Subcutaneous adipose tissue (tissue), 4 donors: ENCODE measurements around the gene TLE1. TPM values are rescaled to one million over a fixed set of nuclear protein-coding genes. Genes with fewer than 3 reads are reported as not detected.

ENCODE experiments used
- total RNA-seq, 4 donors: library from RNA; depleted of rRNA; stranded (reverse); fragments of >200 nt; gene quantifications; one replicate each; pipeline ENCODE4 v1.1.0, GENCODE V29; 2016
- TF ChIP-seq, protein P1 (sequence below): fragments of 450-650 bp; IDR thresholded peaks from one replicate; pipeline ENCODE4 v1.5.1; 2016; ENCODE audit warnings: low read depth, mild to moderate bottlenecking, control low read depth, antibody characterized with exemption, moderate library complexity

TLE1 gene
- total RNA-seq, 4 donors from 2014 or later = 37.7 to 109 (median 53.6) TPM

DNA sequence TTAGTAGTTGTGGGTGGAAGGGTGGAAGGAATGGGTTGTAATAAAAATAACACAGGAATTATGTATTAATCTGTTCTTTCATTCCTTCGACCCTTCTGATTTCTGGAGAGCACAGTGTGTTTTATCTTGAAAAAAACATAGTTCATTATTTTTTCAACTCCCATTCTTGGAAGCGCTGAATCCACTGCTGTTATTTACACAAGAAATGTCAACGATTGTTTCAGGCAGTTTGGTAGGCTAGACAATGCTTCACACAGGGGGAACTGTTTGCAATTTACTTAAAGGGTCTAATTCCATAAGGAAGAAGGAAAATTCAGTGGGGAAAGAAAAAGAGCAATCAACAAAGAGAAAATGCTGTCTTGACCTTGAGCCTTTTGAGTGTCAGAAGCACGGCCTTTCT lies 142.9 kb downstream of the TLE1 start:
- TF ChIP-seq, protein P1, sequence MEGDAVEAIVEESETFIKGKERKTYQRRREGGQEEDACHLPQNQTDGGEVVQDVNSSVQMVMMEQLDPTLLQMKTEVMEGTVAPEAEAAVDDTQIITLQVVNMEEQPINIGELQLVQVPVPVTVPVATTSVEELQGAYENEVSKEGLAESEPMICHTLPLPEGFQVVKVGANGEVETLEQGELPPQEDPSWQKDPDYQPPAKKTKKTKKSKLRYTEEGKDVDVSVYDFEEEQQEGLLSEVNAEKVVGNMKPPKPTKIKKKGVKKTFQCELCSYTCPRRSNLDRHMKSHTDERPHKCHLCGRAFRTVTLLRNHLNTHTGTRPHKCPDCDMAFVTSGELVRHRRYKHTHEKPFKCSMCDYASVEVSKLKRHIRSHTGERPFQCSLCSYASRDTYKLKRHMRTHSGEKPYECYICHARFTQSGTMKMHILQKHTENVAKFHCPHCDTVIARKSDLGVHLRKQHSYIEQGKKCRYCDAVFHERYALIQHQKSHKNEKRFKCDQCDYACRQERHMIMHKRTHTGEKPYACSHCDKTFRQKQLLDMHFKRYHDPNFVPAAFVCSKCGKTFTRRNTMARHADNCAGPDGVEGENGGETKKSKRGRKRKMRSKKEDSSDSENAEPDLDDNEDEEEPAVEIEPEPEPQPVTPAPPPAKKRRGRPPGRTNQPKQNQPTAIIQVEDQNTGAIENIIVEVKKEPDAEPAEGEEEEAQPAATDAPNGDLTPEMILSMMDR = no peak

DNA sequence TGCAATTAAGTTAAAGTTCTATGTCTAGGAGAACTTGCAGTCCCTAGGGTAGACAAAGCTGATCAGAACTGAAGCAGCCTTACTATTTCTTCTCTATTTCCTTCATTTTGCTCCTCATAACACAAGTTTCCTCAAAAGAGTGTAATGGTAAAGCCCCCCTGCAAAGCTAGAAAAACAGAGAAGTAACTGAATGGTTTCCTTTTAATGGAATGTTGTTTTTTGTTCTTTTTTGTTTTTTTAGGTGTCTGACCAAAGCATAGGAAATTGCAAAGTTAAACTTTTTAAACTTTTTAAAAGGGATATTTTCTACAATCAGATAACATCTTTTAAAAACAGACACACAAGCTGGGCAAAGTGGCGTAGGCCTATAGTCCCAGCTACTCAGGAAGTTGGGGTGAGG lies 145.7 kb downstream of the TLE1 start:
- TF ChIP-seq, protein P1 = no peak

DNA sequence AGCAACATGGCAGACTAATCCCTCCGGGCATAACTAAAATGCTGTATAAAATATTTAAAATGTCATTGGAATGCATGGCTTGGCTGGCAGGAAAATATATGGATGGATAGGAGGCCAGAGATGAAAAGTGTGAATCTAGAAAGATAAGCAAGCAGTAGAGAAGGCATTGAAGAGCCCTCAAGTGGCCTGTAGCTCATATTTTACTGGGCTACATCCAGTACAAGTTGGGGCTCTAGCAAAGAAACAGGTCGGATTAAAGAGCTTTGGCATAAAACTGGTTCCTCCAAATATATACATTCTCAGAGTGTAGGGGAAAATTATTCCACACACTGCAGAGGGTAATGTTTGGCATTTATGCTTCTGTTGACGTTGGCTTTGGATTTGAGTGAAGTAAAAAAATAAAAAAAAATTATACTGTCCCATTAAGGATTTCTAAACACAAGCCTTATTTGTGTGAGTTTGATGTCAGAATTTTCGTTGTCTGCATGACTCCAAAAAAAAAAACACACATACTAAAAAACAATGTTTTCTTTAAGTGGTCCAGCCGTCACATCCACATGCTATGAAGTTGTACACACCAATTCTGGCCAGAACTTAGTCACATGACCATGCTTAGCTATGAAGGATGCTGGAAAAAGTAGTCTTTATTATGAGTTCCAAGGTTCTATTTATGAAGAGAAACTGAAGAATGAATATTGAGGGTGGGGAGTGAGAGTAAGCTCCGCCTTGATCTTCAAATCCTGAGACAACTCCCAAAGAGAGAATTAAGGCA lies 147.0 kb downstream of the TLE1 start:
- TF ChIP-seq, protein P1 = no peak

DNA sequence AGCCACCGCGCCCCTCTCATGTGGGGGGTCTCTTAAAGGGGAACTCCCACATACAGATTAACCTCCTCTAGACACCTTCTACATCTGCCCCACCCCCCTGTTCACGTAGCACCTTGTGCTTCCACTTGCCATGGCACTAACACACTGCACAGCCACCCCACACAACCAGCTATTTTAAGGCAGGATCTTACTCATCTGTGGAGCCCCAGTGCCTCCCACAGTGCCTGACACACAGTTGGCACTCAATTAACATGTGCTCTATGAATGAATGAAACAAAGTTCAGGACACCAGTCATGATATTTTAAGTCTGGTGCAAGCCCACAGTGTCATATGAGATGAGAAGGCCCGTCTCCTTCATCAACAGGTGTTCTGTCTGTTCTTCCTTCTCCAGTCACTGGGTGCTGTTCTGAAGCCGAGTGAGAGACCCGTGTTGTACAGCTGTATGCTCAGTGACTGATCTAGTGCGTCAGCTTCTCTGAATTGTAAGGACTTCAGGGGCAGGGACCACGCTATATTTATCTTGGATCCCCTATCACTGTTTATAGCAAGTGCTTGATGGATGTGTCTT lies 149.1 kb downstream of the TLE1 start:
- TF ChIP-seq, protein P1 = no peak

DNA sequence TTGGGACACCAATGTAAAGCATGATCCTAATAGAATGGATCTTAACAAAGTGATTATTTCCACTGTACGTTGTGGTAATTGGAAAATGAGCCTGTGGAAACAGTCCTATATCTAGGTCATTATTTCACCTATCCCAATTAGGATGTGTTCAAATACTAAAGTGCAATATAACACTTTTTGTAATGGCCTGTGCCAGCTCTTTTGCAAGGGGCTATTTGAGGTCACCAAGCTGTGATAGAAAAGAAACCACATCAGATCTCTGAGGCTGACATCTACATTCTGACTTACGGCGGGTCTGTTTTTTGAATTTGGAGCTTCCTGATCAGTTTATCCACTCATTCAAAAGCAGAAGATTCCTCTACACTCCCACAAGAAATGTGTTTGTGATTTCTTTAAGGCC lies 150.0 kb downstream of the TLE1 start:
- TF ChIP-seq, protein P1 = no peak

DNA sequence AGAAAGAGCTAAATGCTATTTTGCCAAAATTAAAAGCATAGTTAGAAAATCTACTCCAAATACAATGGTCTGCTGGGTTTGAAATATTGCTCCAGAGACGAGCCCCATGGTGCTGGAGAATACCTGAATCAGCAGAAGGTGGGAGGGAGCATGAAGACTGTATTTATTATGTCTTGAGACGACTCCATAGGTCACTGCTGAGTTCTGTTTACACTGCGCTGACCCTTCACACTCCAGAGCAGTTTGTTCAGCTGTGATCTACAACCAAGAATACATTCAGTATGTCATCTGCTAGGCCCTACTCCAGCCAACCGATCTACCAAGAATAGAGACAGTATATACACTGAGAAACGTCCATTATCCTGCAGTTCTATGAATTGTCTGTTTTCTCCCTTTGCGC lies 150.5 kb downstream of the TLE1 start:
- TF ChIP-seq, protein P1 = no peak

DNA sequence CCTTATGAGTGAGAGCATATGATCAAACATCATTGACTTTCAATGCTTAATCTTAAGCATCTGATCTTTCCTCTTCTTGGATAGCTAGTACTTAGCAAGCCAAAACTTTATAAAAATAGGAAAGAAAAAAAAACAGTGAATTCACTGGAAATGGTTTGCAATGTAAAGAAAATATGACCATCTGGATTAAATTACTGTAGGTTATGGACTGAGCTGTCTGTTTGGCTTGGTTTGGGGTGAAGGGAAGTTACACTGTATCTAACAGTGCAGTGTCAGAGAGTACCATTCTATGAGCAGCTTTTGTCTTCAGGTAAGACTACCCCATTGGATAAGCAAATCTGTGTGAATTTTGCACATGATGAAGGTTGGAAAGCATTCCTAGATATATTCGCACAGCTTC lies 151.4 kb downstream of the TLE1 start:
- TF ChIP-seq, protein P1 = no peak
